DMS 273 treated with DMSO at 0.1 percent for 48 hours (cell line): ENCODE measurements around the gene NOP9.

Experiments
- DNase-seq: peaks from one replicate; lab custom pipeline; 2025; lab: John Stamatoyannopoulos, UW

Gene NOP9

GRCh38 chr14:24299255-24300191, at the start of gene NOP9, which contains the start of gene DHRS1:
Gene NOP9, plus strand, starts transcription at chr14:24299850. Its CDS starts 105 bp downstream, at chr14:24299955.
Gene DHRS1, minus strand, starts transcription at chr14:24299780. Its CDS starts 674 bp downstream, at chr14:24299106.
- peak; percentile 60 for DNase-seq

GRCh38 chr14:24250354-24250753, 49.3 kb upstream of the NOP9 start:
- no peak for DNase-seq

- DNase-seq: no peak
These were observed 47.8 kb upstream of the NOP9 start for GRCh38 chr14:24251880-24252288.

GRCh38 chr14:24252289-24253124, 47.1 kb upstream of the NOP9 start:
- DNase-seq: no peak

- DNase-seq: no peak
These were observed 45.7 kb upstream of the NOP9 start for GRCh38 chr14:24253936-24254335.

- DNase-seq: no peak
These were observed 44.8 kb upstream of the NOP9 start for GRCh38 chr14:24254630-24255392.

- no peak for DNase-seq
These were observed 44.2 kb upstream of the NOP9 start for GRCh38 chr14:24255438-24255837.

- no peak for DNase-seq
These were observed 43.5 kb upstream of the NOP9 start for GRCh38 chr14:24255931-24256711.

GRCh38 chr14:24256960-24257359, 42.7 kb upstream of the NOP9 start:
- no peak for DNase-seq

GRCh38 chr14:24258119-24258518, 41.5 kb upstream of the NOP9 start:
- DNase-seq: no peak

- no peak for DNase-seq
These were observed 40.9 kb upstream of the NOP9 start for GRCh38 chr14:24258548-24259265.

- DNase-seq: no peak
These were observed 40.2 kb upstream of the NOP9 start for GRCh38 chr14:24259282-24260025.

- DNase-seq: no peak
These were observed 39.4 kb upstream of the NOP9 start for GRCh38 chr14:24260026-24260779.

GRCh38 chr14:24260780-24261157, 38.9 kb upstream of the NOP9 start:
- DNase-seq: no peak

GRCh38 chr14:24261256-24261968, 38.2 kb upstream of the NOP9 start:
- DNase-seq: no peak

- DNase-seq: no peak
These were observed 37.7 kb upstream of the NOP9 start for GRCh38 chr14:24261969-24262327.

GRCh38 chr14:24262821-24263733, 36.6 kb upstream of the NOP9 start, which contains the start of gene TGM1:
Gene TGM1, minus strand, starts transcription at chr14:24263177. Its CDS starts 825 bp downstream, at chr14:24262352.
- no peak for DNase-seq
